DMS153 (cell line): Measurements from ENCODE around the gene GRHL3.

Experiments used
- DNase-seq: peaks from one replicate; lab custom pipeline; 2025; lab: John Stamatoyannopoulos, UW

GRHL3 gene

DNA sequence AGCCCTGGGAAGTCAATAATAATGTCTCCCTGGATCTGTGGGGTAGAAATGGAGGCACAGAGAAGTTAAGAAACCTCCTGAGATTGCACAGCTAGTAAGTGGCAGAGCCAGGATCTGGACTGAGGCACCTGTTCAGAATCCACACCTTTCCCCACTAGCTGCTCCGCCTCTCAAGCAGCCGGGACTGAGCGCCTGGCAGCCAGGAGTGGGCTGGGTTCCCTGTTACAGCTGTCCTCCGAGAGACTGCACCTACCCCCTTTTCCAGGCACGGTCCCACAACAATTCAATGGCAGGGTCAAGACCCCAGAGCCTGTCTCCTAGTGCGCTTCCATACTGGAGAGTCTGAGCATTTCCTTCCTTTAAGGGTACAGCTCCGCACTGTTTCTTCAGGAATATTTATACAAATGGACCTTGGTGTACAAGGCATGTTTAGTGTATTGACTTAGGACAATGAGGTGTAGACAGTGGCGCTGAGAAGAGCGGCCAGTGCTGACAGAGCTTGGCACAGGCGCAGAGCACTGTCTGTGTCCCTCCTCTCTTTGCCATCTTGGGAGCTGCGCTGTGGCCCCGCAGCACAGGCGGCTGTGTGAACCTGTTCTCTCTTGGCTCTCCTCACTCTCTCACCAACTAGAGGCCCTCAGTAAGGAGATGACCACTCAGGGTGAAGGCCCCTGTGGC is 24.4 kb downstream of the GRHL3 start:
- DNase-seq: no peak

DNA sequence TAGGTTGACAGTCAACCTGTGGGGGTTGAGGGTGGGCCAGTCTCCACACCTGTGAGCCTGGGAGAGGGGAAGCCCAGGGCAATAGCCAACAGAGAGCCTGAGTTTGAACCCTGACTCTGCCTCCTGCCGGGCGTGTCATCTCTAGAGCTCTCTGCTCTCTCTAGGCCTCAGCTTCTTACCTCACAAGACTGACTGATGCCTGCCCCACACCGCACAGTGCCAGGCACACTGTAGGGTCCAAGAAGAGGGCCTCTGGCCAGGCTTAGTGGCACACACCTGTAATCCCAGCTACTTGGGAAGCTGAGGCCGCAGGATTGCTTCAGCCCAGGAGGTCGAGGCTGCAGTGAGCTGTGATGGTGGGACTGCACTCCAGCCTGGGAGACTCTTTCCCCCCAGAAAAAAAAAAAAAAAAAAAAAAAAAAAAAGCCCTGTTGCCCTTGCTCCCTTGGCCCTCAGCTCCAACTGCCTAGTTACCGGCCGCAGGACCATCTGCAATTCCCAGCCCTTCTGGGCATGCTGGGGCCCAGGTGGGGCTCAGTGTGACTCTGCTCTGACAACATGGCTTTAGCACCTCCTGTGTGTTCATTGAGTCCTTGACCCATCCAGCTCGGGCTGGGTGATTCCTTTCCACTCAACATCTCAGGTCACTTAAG is 25.1 kb downstream of the GRHL3 start:
- DNase-seq: no peak

DNA sequence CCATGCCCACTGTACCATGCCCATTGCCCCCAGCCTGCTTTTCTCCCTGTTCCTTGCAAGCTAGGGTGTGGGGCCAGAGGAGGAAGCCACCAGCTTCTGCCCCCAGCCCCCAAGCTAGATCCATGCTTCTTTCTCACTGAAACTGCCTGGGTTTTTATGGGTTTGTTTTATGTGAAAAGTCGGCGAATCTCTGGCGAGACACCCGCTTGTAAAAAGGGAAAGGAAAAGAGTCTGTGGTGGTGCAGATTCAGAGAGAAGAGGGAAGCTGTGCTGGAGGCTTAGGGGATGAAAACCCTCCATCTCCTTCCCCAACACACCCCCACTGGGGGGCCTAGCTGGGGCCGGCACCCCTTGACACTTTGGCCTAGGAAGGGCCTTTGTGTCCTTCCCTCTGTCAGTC is 26.2 kb downstream of the GRHL3 start:
- DNase-seq: no peak

GRCh38 chr1:24347159-24347934 is 28.2 kb downstream of the GRHL3 start:
- no peak for DNase-seq

- no peak for DNase-seq
These were observed 29.0 kb downstream of the GRHL3 start for GRCh38 chr1:24348196-24348595.

- DNase-seq: no peak
These were observed 30.7 kb downstream of the GRHL3 start for GRCh38 chr1:24349891-24350290.

GRCh38 chr1:24351247-24351646 is 32.1 kb downstream of the GRHL3 start:
- no peak for DNase-seq

DNA sequence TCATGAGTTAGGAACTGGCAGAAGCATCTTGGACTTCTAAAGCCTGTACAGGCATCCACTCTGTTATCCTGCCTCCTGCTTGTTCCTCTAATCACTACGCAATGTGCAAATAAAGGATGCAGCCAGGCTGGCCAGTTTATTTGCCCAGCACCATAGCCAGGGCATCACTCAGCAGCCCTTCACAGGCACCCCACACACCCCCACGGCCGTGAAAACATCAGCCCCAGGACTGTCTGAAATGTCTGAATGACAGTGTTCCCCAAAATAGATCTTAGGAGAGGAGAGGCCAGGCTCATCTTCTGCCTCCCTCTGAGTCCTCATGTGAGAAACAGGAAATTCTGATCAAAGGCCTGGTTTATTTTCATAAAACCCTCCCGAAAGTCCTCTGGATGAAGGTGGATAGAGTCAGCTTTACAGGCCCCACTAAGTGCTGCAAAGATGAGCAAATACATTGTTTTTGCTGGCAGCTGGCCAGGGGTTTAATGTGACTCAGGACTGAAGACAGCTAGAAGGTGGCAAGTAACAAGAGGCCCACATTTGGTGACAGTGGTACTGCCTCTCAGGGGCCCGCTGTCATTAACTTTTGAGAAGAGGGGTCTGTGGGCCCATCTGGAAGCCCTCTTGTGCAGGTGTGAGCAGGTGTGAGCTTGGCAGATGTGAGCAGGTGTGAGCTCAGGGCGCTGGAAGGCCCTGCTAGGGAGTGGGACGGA is 32.9 kb downstream of the GRHL3 start:
- DNase-seq: no peak

DNA sequence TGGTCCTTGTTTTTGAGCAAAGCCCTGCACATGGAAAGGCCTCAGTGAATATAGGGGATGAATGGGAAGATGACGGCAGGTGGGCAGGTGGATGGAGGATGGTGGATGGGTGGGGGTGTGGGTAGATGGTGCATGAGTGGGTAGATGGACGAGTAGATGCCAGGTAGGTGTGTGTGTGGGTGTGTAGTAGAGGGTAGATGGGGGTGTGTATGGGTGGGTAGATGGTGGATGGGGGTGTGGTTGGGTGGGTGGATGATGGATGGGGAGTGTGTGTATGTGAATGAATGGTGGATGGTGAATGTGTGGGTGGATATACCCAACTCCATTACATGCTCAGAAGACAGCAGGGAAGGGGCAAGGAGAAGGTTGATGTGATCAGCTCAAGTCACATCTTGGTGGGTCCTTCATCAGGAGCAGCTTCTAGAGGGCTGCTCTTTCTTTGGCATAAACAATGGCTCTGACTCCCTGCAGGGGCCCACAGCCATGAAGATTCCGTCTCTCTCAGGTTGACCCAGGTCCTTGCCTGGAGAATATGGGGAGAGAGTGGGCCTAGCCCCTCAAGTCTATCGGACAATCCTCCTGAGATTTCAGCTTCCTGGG is 34.2 kb downstream of the GRHL3 start:
- DNase-seq: no peak

- no peak for DNase-seq
These were observed 36.3 kb downstream of the GRHL3 start for GRCh38 chr1:24355466-24355865.

- DNase-seq: no peak
These were observed 37.9 kb downstream of the GRHL3 start for GRCh38 chr1:24357038-24357437.

- no peak for DNase-seq
These were observed 41.5 kb downstream of the GRHL3 start for GRCh38 chr1:24360681-24361080.

DNA sequence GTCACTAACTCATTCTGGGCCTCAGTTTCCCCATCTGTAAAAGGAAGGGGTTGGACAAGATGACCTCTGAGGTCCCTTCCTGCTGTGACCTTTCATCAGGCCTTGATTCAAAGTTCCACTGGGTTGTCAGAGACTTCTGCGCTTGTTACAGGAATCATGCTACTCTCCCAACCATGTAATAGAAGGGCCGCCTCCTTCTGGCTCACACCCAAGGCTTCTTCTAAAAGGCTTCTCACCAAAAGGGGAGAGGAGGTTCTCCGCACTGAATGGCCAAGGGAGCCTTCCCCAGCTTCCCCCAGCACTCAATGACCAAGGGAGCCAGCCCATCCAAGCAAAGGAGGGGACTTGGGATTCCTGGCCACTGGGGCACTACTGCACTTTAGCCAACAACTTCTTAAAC is 42.7 kb downstream of the GRHL3 start:
- no peak for DNase-seq

GRCh38 chr1:24362396-24362795 is 43.2 kb downstream of the GRHL3 start:
- DNase-seq: no peak

GRCh38 chr1:24362982-24363614 is 43.9 kb downstream of the GRHL3 start:
- DNase-seq: no peak

DNA sequence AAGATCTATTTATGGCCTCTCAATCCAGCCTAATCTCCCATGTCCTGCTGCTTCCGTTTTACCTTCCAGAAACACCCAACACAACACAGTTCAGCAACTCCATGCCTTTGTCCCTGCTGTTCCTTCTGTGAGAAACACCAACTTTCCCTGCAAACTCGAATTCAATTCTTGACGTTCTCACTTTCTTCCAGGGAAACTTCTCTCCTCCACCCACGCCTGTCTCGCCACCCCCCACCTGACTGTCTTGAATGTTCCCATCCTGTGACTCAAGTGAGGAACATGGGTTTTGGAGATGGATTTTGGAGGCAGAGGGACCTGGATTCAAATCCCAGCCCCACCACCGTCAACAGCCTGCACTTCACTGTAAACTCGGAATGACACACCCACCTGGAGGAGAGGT is 44.8 kb downstream of the GRHL3 start:
- DNase-seq: no peak

DNA sequence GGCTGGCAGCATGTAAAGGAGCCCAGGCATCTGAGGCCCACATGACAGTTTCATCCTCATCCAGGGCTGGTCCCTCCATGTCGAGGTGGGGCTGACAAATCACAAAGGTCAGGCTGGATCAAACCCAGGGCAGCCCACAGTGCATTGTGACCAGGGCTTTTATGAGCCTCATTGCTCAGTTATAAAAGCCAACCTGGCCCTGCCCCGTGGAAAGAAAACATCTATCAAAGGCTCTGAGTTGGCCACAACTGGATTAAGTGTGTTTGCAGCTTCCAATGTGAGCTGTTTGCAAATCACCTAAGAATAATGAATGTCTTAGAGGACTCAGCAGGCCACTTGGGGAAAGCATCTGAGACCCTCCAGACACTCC is 45.4 kb downstream of the GRHL3 start:
- no peak for DNase-seq

DNA sequence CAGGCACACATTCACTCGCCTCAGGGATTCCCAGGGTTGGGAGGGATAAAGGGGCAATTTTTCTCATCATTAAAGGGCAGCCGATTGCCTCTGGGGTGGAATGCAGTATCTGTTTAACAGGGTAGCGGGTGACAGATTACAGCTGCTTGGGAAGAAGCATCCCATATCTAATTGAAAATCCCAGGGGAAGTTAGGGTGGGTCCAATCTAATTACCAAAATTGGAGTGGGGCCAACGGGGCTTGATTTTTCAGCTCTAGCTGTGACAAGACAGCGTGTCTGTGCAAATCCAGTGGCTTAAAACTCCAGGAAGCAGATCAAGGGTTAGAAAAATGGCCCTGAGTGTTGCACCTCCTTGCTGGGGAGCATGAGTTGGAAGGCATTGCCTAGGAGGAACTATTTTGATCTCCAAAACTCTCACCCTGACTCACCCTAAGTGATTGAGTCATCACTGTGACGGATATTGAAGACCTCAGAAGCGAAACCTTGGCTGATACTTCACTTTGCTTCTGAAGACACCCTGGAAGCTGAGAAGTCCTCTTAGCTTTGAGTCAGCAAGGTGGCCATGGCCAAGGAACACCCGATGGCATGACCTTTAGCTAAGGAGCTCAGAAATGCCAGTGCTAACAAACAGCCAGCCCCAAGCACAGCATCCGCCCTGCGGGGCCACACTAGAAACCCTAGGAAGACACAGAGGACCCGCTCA is 46.0 kb downstream of the GRHL3 start:
- DNase-seq: no peak

DNA sequence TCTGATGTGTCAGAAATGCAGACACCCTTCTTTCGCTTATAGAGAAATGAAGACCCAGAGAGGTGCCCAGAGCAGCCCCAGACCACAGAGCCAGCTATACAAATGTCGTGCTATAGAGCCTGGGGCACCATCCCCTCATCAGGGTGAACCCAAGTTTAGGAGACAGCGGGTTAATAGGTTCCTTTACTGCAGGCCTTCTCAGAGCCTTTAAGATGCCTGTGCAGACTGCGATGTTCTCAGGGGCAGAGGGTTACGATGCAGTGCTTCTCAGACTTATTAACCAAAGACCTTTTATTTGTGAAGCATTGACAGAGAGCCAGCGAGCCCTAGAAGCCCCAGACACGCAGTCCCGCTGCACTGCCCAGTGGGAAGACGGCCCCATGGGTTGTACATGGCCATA is 47.5 kb downstream of the GRHL3 start:
- no peak for DNase-seq

GRCh38 chr1:24369199-24369598 is 50.0 kb downstream of the GRHL3 start:
- no peak for DNase-seq

DNA sequence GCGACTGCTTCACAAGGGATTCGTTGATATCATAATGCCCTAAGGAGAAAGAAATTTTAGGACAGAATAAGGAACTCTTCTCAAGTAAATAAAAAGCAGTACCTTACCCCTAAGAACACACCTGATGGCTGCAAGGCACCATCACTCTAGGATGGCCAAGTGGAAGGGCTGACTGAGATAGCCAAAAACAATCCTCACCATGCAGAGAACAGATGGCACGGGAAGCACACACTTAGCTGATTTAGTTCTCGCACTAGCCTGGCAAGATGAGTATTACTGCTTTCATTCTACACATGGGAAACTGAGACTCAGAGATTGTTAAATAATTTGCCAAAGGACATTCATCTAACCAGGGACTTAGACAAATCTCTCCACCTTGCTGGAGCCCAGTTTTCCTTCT is 50.6 kb downstream of the GRHL3 start:
- no peak for DNase-seq
